ENCODE data around the gene CALR.

The CALR gene

DNA sequence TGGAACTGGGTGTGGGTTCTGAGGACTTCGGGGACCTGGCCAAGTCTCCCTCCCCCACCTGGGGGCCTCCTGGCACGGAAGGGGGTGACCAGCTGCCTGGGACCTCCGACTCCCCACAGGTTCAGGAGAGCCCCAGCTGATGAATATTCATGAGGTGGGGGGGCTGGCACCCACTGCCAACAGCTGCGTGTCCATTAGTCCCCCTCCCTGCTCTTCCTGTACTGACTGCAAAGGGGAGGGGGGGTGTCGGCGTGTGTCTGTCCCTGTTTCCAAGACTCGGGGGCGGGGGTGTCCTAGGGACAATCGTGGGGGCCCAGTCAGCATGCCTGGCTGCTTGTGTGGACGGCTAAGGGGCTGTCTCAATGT, 46.3 kb downstream of the CALR start:
- TF ChIP-seq TAF1 (IDR thresholded peaks at IDR 0.05; ENCODE audit: borderline replicate concordance, insufficient read depth, low read length) (no peak), POLR2AphosphoS5 (IDR thresholded peaks at IDR 0.05; ENCODE audit: low read depth, low read length) (no peak), FOXP2 (optimal IDR thresholded peaks at IDR 0.05; ENCODE audit: borderline replicate concordance, extremely low read depth, extremely low read length, insufficient read depth) (no peak), SIN3A (IDR thresholded peaks at IDR 0.05; ENCODE audit: borderline replicate concordance, insufficient read depth, low read length) (no peak)
- TF ChIP-seq, protein P1, sequence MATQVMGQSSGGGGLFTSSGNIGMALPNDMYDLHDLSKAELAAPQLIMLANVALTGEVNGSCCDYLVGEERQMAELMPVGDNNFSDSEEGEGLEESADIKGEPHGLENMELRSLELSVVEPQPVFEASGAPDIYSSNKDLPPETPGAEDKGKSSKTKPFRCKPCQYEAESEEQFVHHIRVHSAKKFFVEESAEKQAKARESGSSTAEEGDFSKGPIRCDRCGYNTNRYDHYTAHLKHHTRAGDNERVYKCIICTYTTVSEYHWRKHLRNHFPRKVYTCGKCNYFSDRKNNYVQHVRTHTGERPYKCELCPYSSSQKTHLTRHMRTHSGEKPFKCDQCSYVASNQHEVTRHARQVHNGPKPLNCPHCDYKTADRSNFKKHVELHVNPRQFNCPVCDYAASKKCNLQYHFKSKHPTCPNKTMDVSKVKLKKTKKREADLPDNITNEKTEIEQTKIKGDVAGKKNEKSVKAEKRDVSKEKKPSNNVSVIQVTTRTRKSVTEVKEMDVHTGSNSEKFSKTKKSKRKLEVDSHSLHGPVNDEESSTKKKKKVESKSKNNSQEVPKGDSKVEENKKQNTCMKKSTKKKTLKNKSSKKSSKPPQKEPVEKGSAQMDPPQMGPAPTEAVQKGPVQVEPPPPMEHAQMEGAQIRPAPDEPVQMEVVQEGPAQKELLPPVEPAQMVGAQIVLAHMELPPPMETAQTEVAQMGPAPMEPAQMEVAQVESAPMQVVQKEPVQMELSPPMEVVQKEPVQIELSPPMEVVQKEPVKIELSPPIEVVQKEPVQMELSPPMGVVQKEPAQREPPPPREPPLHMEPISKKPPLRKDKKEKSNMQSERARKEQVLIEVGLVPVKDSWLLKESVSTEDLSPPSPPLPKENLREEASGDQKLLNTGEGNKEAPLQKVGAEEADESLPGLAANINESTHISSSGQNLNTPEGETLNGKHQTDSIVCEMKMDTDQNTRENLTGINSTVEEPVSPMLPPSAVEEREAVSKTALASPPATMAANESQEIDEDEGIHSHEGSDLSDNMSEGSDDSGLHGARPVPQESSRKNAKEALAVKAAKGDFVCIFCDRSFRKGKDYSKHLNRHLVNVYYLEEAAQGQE (IDR thresholded peaks at IDR 0.05; ENCODE audit: insufficient read depth in 1 of 2, low read depth in 2 of 2, low read length in 2 of 2), result no peak

DNA sequence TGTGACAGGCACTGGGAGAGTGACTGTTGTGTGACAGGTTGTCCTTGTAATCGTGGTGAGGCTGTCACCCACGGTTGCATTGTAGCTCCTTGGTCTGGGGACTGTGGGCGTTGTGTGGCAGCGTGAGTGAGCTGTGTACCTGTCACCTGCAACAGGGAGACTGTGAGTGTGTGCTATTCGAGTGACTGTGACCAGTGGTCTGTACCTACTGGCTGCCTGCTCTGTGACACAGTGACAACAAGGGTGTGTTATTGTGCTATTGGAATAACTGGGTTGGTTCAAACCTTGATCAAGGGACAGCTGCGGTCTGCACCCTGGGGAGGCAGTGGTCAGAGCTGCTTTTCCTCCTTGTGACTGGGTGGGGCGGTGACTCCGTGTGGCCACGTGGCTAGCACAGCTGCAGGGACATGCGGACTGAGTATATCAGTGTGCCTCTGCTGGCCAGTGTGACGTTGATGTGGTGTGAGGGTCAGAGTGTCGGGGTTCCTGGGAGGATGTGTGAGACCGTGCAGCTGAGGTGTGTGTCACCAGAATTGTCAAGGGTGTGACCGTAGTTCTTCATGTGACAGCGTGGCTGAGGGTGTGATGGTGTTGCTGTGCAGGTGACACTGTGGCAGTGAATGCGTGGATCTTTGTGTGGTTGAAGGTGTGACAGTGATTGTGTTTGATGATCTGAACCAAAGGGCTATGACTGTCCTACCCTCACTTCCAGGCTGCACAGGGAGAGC, 46.8 kb downstream of the CALR start:
- TF ChIP-seq TAF1 (IDR thresholded peaks at IDR 0.05; ENCODE audit: borderline replicate concordance, insufficient read depth, low read length) (no peak), SIN3A (IDR thresholded peaks at IDR 0.05; ENCODE audit: borderline replicate concordance, insufficient read depth, low read length) (no peak), FOXP2 (optimal IDR thresholded peaks at IDR 0.05; ENCODE audit: borderline replicate concordance, extremely low read depth, extremely low read length, insufficient read depth) (no peak), POLR2AphosphoS5 (IDR thresholded peaks at IDR 0.05; ENCODE audit: low read depth, low read length) (no peak)
- TF ChIP-seq, protein P1 (IDR thresholded peaks at IDR 0.05; ENCODE audit: insufficient read depth in 1 of 2, low read depth in 2 of 2, low read length in 2 of 2), result no peak

DNA sequence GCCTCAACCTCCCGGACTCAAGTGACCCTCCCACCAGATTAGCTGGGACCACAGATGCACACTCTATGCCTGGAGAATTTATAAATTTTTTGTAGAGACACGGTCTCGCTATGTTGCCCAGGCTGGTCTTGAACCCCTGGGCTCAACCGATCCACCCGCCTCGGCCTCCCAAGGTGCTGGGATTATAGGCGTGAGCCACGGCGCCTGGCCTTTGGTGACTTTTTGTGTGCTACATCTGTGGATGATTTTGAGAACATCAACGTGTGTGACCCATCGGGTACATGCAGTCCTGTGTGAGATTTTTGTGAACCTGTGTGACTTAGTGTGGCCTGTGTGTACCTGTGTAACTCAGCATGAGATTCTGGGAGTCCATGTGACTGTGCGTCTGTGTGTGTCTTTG, 48.3 kb downstream of the CALR start:
- TF ChIP-seq TAF1 (IDR thresholded peaks at IDR 0.05; ENCODE audit: borderline replicate concordance, insufficient read depth, low read length), result no peak
- TF ChIP-seq FOXP2 (optimal IDR thresholded peaks at IDR 0.05; ENCODE audit: borderline replicate concordance, extremely low read depth, extremely low read length, insufficient read depth), result no peak
- TF ChIP-seq POLR2AphosphoS5 (IDR thresholded peaks at IDR 0.05; ENCODE audit: low read depth, low read length), result no peak
- TF ChIP-seq SIN3A (IDR thresholded peaks at IDR 0.05; ENCODE audit: borderline replicate concordance, insufficient read depth, low read length), result no peak
- TF ChIP-seq, protein P1 (IDR thresholded peaks at IDR 0.05; ENCODE audit: insufficient read depth in 1 of 2, low read depth in 2 of 2, low read length in 2 of 2), result no peak

DNA sequence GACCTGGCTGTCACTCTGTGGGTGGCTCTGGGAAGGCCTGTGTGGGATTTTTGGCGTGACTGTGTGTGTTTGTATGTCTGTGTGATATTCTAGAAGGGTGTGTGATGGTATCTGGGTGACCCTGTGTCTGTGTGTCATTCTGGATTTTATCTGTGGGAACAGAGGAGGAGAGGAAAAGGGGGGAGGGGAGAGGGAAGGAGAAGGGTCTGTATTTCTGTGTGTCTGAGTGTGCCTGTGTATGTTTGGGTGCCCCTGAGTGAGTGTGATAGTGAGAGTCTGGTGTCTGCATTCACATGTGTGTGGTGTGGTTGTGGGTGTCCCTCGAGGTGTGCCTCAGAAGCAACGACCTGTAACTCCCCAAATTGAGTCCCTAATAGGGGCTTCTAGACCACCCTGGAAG, 48.8 kb downstream of the CALR start:
- TF ChIP-seq TAF1 (IDR thresholded peaks at IDR 0.05; ENCODE audit: borderline replicate concordance, insufficient read depth, low read length), result no peak
- TF ChIP-seq, protein P1 (IDR thresholded peaks at IDR 0.05; ENCODE audit: insufficient read depth in 1 of 2, low read depth in 2 of 2, low read length in 2 of 2), result no peak
- TF ChIP-seq SIN3A (IDR thresholded peaks at IDR 0.05; ENCODE audit: borderline replicate concordance, insufficient read depth, low read length), result no peak
- TF ChIP-seq POLR2AphosphoS5 (IDR thresholded peaks at IDR 0.05; ENCODE audit: low read depth, low read length), result no peak
- no peak for TF ChIP-seq FOXP2 (optimal IDR thresholded peaks at IDR 0.05; ENCODE audit: borderline replicate concordance, extremely low read depth, extremely low read length, insufficient read depth)

Data from PFSK-1 (cell line).